Stomach (tissue), 9 donors: ENCODE data around the gene ENC1. TPM values are rescaled to one million over a fixed set of nuclear protein-coding genes. Genes with fewer than 3 reads are reported as not detected.

Source experiments
- DNase-seq, 2 donors: peaks; one replicate each; pipeline versions ENCODE4 v3.0.0 to v3.0.0-alpha.2; 2013 to 2019
- H3K27ac ChIP-seq, 5 donors: fragments of 200-600 bp in 4 of 5; sonication (generic) in 4 of 5; one replicate each; pipeline ENCODE4 v1.5.1; 2013 to 2019; ENCODE audit warnings: mild to moderate bottlenecking in 1 of 5, moderate library complexity in 1 of 5
- H3K27me3 ChIP-seq, 3 donors: fragments of 200-600 bp; sonication (generic); one replicate each; pipeline ENCODE4 v1.5.1; 2017 to 2019; ENCODE audit warnings: mixed run types in 1 of 3
- H3K36me3 ChIP-seq, 4 donors: fragments of 200-600 bp; sonication (generic); 1 replicate in 3 of 4; 2 replicates in 1 of 4; pipeline ENCODE4 v1.5.1; 2016 to 2019
- H3K4me1 ChIP-seq, 4 donors: fragments of 200-600 bp; sonication (generic); one replicate each; pipeline ENCODE4 v1.5.1; 2016 to 2019
- H3K4me3 ChIP-seq, 4 donors: fragments of 200-600 bp; sonication (generic) in 3 of 4; one replicate each; pipeline ENCODE4 v1.5.1; 2016 to 2019; ENCODE audit warnings: mild to moderate bottlenecking in 1 of 4
- H3K9me3 ChIP-seq, 4 donors: fragments of 200-600 bp; sonication (generic); one replicate each; pipeline ENCODE4 v1.5.1; 2016 to 2019
- EP300 ChIP-seq: sonication (generic); formaldehyde crosslinking; IDR thresholded peaks from one replicate; pipeline ENCODE4 v1.6.1; 2017; ENCODE audit warnings: antibody characterized with exemption
- POLR2A ChIP-seq, 4 donors: fragments of 450-650 bp; IDR thresholded peaks; one replicate each; pipeline ENCODE4 v1.6.1; 2016; ENCODE audit warnings: antibody characterized with exemption in 4 of 4, control low read depth in 2 of 4, mild to moderate bottlenecking in 1 of 4, moderate library complexity in 1 of 4
- POLR2AphosphoS5 ChIP-seq, 3 donors: sonication (generic); formaldehyde crosslinking; IDR thresholded peaks; one replicate each; pipeline ENCODE4 v1.6.1; 2016; ENCODE audit warnings: antibody characterized with exemption in 3 of 3
- WGBS, 5 donors: extraction: QIAGEN DNeasy Blood & Tissue Kit in 3 of 5; methylation state at CpG; one replicate each; pipeline versions ENCODE4 v1.1.5 to v1.1.7; 2013 to 2018; 5-methylcytosine and 5-hydroxymethylcytosine counted together
- intact Hi-C: fragments of 100-400 bp; cut with DNase I; formaldehyde crosslinking; loops from one replicate; pipeline ENCODE4 v1.15.1; 2023; ENCODE audit warnings: low total_unique reads
- polyA plus RNA-seq, 3 donors: library from polyadenylated mRNA; stranded (reverse); fragments of 200-250 nt; gene quantifications; one replicate each; pipeline ENCODE4 v1.2.3, GENCODE V29; 2013
- total RNA-seq, 5 donors: library from RNA; depleted of rRNA; stranded (reverse); fragments of >200 nt; gene quantifications; one replicate each; pipeline versions ENCODE4 v1.1.0 to v1.2.3, GENCODE V29; 2014 to 2016
- TF ChIP-seq, protein P1 (sequence below), 7 experiments: fragments of 450-650 bp in 4 of 7; fragments of 200-600 bp in 3 of 7; sonication (generic) in 3 of 7; IDR thresholded peaks; one replicate each; pipeline ENCODE4 v1.5.1; 2016 to 2019; ENCODE audit warnings: antibody characterized with exemption in 7 of 7, control low read depth in 2 of 7, mild to moderate bottlenecking in 1 of 7
- donor health status: healthy with polysubstance abuse.
- donor health status: Bipolar disorder and iron deficiency.
- donor health status: healthy.

ENC1 gene
- total and polyA plus RNA-seq, 8 donors: 3.5 to 136 (median 14.0) TPM

DNA sequence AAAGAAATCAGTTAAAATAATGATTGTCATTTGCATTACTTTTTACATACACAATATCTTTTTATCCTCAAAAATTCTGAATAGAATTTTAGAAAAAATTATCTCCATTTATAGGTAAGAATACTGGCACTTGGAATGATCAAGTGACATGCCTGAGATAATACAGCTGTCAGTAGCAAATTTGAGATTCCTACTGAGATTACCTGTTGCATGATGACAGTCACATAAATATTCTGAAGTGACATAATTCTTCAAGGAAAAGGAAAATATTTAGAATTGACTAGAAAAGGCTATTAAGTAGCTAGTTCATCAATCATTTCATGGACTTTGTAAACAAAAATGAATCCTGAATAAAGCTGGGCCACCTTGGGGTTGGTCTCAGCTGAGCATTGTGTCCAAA is 15.2 kb upstream of the ENC1 start:
- no peaks in the 10 kb centered on the region for H3K36me3 ChIP-seq
- peaks cover 0 to 6% (median 0%) of the 10 kb centered on the region in 4 donors for H3K4me1 ChIP-seq
- no peak overlapping the region for H3K27ac ChIP-seq
- no peaks in the 10 kb centered on the region for H3K9me3 ChIP-seq
- DNase-seq: no peak
- intact Hi-C loops: no loop called here
- H3K27me3 ChIP-seq: no peaks in the 10 kb centered on the region
- no peak for TF ChIP-seq POLR2AphosphoS5 (IDR thresholded peaks at IDR 0.05)
- TF ChIP-seq POLR2A (IDR thresholded peaks at IDR 0.05): no peak
- TF ChIP-seq, protein P1, sequence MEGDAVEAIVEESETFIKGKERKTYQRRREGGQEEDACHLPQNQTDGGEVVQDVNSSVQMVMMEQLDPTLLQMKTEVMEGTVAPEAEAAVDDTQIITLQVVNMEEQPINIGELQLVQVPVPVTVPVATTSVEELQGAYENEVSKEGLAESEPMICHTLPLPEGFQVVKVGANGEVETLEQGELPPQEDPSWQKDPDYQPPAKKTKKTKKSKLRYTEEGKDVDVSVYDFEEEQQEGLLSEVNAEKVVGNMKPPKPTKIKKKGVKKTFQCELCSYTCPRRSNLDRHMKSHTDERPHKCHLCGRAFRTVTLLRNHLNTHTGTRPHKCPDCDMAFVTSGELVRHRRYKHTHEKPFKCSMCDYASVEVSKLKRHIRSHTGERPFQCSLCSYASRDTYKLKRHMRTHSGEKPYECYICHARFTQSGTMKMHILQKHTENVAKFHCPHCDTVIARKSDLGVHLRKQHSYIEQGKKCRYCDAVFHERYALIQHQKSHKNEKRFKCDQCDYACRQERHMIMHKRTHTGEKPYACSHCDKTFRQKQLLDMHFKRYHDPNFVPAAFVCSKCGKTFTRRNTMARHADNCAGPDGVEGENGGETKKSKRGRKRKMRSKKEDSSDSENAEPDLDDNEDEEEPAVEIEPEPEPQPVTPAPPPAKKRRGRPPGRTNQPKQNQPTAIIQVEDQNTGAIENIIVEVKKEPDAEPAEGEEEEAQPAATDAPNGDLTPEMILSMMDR (IDR thresholded peaks at IDR 0.05): no peak
- no peak for TF ChIP-seq EP300
- H3K4me3 ChIP-seq: no peak overlapping the region

DNA sequence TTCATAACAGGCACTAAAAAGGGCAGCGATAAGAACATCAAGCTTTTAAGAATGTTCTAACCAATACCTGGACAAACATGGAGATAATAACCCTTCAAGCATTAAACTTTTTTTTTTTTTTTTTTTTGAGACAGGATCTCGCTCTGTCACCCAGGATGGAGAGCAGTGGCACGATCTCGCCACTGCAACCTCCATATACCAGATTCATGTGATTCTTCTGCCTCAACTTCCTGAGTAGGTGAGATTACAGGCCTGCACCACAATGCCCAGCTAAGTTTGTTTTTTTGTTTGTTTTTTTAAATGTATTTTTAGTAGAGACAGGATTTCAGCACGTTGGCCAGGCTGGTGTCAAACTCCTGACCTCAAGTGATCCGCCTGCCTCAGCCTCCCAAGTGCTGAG is 14.7 kb upstream of the ENC1 start:
- Histone ChIP-seq H3K9me3 (no peaks in the 10 kb centered on the region), H3K27ac (no peak overlapping the region), H3K36me3 (no peaks in the 10 kb centered on the region), H3K27me3 (no peaks in the 10 kb centered on the region), H3K4me1 (peaks cover 0 to 11% (median under 1%) of the 10 kb centered on the region in 4 donors), H3K4me3 (no peak overlapping the region)
- DNase-seq: no peak
- 82 to 88% (median 86%) methylated on average over 6 of the region's 6 CpGs for WGBS, 5 donors
- intact Hi-C loops: no loop called here
- TF ChIP-seq POLR2AphosphoS5 (IDR thresholded peaks at IDR 0.05): no peak
- TF ChIP-seq EP300: no peak
- TF ChIP-seq, protein P1 (IDR thresholded peaks at IDR 0.05): no peak
- no peak for TF ChIP-seq POLR2A (IDR thresholded peaks at IDR 0.05)

DNA sequence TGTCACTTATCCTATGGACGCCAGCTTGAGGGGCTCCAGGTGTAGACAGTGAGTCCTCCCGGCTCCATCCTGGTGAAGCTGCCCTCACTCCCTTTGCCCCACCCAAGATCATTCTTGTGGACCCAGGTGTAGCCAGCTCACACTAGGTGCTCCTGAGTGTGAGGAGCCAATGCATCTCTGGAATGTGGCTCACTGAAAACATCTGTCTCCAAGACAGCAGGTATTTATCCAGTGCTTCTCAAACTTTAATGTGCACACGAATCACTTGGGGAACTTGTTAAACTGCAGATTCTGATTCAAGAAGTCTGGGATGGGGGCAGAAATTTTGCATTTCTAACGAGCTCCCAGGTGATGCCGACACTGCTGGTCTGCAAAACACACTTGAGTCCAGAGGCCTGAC is 13.5 kb upstream of the ENC1 start:
- intact Hi-C loops: no loop called here
- peaks cover 0 to 23% (median 6%) of the 10 kb centered on the region in 4 donors for H3K4me1 ChIP-seq
- H3K36me3 ChIP-seq: no peaks in the 10 kb centered on the region
- H3K27ac ChIP-seq: no peak overlapping the region
- TF ChIP-seq EP300: no peak
- TF ChIP-seq, protein P1 (IDR thresholded peaks at IDR 0.05): no peak
- no peak for TF ChIP-seq POLR2A (IDR thresholded peaks at IDR 0.05)
- no peak for TF ChIP-seq POLR2AphosphoS5 (IDR thresholded peaks at IDR 0.05)
- H3K27me3 ChIP-seq: no peaks in the 10 kb centered on the region
- 83 to 93% (median 90%) methylated on average over 4 to 5 of the region's 5 CpGs for WGBS, 5 donors
- no peak for DNase-seq
- H3K9me3 ChIP-seq: no peaks in the 10 kb centered on the region
- no peak overlapping the region for H3K4me3 ChIP-seq

DNA sequence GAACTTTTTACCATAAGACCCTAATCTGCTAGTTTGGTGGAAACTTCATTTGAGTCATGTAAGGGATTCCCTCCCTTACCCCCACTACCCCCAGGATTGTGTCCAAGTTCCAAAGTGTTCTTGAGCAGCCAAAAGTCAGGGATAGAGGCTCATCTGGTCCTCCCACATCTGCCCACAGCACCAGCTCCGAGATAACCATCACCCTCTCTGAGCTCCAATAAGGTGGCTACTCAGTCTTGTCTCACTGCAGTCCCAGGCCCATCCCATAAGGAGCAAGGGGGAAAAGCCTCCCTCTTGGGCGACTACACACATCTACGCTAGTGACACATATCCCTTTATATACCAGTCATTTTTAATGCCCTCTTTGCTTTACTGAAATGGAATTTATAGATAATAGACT is 12.0 kb upstream of the ENC1 start:
- TF ChIP-seq POLR2AphosphoS5 (IDR thresholded peaks at IDR 0.05) (no peak), EP300 (no peak), POLR2A (IDR thresholded peaks at IDR 0.05) (no peak)
- TF ChIP-seq, protein P1 (IDR thresholded peaks at IDR 0.05): no peak
- intact Hi-C loops: no loop called here
- no peak overlapping the region for H3K27ac ChIP-seq
- H3K4me1 ChIP-seq: peaks cover 0 to 34% (median 10%) of the 10 kb centered on the region in 4 donors
- H3K9me3 ChIP-seq: no peaks in the 10 kb centered on the region
- no peak for DNase-seq
- WGBS, 5 donors: 83 to 93% (median 92%) methylated on average over 3 of the region's 3 CpGs
- no peak overlapping the region for H3K4me3 ChIP-seq
- no peaks in the 10 kb centered on the region for H3K36me3 ChIP-seq
- H3K27me3 ChIP-seq: no peaks in the 10 kb centered on the region
